Head of caudate nucleus (tissue), 42 donors: ENCODE measurements around the gene SPTBN1.
A peak's percentile ranks its signal among the peaks of the same experiment; 100 is the strongest.
"Not testable (repeated sequence)": the region's sequence is repeated elsewhere in the genome, so short reads cannot be mapped to it uniquely, and the experiment has no call there.

Experiments used
- DNase-seq, 42 donors: peaks; one replicate each; pipeline versions ENCODE4 v3.0.0 to v3.0.0-alpha.2; 2020 to 2021; ENCODE audit warnings: mixed read lengths in 7 of 42
- intact Hi-C: fragments of 100-400 bp; cut with DNase I; formaldehyde crosslinking; loops from one replicate; pipeline ENCODE4 v1.15.0; 2022

Gene SPTBN1

DNA sequence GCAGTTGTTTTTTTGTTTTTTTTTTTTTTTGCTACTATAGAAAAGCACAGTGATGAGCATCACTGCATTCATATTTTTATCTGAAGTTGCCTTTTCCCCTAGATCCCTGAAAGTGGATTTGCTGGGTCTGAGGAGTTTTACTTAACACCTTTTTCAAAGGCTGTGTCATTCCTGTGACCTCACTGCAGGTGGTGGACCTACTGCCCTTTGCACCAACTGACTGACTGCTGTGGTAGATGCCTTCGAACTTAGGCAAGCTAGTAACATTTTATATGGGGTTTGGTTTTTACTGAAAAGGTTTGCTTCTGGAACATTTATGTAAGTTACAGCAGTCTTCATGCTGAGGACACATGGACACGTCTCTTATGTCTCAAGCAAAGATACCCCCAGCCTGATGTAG lies 36.2 kb downstream of the SPTBN1 start:
- DNase-seq: peak in 1 of 42 donors; percentile 13

DNA sequence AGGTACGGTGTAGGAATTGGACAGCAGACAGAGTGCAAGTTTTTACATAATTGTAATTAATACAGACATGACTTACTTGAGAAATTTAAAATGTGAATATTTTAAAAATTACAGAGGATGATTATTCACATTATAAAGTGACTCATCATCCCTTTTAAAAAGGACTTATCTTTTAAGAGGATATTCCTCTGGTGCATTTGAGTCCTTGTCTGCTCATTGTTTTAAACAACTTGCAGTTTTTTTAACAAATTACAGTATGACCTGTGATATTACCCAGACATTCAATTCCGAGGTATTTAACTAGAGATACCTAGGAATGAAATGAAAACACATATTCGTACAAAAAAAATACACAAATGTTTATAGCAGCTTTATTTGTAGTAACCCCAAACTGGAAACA lies 38.0 kb downstream of the SPTBN1 start:
- DNase-seq: no peak
- intact Hi-C loops: no loop called here

More for the DNA sequence above, 36.2 kb downstream of the SPTBN1 start:
- intact Hi-C loops: no loop called here

GRCh38 chr2:54496920-54497319 lies 40.8 kb downstream of the SPTBN1 start:
- intact Hi-C loops: no loop called here
- DNase-seq: no peak

- peak in 36 of 42 donors; percentile 11 to 78 (median 51) for DNase-seq
- intact Hi-C loops: no loop called here
Observed at GRCh38 chr2:54497763-54498680, 41.9 kb downstream of the SPTBN1 start.

DNA sequence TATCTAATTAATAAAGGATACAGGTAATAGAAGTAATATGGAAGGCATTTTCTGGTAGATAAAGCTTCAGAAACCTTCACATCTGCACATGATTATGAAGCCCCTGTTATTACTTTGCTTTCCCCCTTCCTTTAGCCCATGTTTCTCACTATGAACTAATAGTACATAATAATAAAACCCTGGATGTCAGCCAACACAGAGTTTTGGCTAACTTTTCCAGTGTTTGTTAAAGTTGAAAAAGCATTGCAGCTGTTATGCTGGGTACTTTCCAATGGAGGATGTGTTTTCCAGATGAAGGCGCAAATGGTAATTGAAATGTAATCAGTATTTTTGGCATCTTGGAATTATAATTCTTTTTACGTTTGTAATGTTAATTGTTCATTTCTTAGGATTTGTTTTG lies 43.5 kb downstream of the SPTBN1 start:
- intact Hi-C loops: no loop called here
- DNase-seq: peak in 1 of 42 donors; percentile 12

GRCh38 chr2:54500404-54501205 lies 44.5 kb downstream of the SPTBN1 start:
- peak in 8 of 42 donors; percentile 6 to 59 (median 42) for DNase-seq
- intact Hi-C loops: no loop called here

- intact Hi-C loops: no loop called here
Observed at GRCh38 chr2:54502731-54503130, 46.6 kb downstream of the SPTBN1 start.

GRCh38 chr2:54503192-54503591 lies 47.1 kb downstream of the SPTBN1 start:
- peak in 35 of 42 donors; percentile 14 to 85 (median 50) for DNase-seq

More at GRCh38 chr2:54502731-54503130, 46.6 kb downstream of the SPTBN1 start:
- DNase-seq: peak in 1 of 42 donors; percentile 36

GRCh38 chr2:54503828-54504227 lies 47.7 kb downstream of the SPTBN1 start:
- no peak for DNase-seq
- intact Hi-C loops: no loop called here

More at GRCh38 chr2:54503192-54503591, 47.1 kb downstream of the SPTBN1 start:
- intact Hi-C loops: no loop called here

DNA sequence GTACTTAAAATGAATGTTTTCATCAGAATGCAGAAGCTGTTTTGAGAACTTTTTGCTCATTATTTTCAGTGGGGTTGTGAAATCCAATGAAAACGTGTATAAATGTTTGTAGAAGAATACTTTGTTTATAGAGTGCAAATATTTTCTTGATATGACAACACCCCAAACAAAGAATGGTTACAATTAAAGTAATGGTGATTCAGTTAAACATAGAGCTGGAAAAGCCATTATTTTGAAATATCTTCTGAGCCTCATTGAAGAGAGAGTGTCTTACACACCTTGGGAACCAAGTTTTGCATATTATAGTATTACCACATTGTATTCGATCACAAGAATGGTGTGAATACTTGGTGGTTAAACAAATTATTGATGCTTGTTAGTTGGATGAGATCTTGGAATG lies 48.7 kb downstream of the SPTBN1 start:
- intact Hi-C loops: no loop called here
- no peak for DNase-seq

- intact Hi-C loops: no loop called here
- no peak for DNase-seq
Observed at GRCh38 chr2:54508541-54508940, 52.4 kb downstream of the SPTBN1 start.

DNA sequence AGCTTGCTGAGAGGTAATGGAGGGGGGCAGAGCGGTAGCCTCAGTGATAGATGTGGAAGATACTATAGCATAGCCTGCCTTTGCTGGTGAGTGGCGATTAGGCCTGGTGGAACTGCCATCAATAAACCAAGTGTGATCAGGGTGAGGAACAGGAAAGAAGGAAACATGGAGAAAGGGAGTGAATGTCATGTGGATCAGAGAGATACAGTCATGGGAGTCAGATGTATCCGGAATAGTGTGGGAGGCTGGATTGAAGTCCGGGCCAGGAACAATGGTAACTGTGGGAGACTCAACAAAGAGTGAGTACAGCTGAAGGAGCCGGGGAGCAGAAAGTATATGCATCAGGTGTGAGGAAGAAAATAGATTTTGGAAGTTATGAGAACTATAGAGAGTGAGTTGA lies 52.9 kb downstream of the SPTBN1 start:
- intact Hi-C loops, DNase-seq: not testable (repeated sequence)

DNA sequence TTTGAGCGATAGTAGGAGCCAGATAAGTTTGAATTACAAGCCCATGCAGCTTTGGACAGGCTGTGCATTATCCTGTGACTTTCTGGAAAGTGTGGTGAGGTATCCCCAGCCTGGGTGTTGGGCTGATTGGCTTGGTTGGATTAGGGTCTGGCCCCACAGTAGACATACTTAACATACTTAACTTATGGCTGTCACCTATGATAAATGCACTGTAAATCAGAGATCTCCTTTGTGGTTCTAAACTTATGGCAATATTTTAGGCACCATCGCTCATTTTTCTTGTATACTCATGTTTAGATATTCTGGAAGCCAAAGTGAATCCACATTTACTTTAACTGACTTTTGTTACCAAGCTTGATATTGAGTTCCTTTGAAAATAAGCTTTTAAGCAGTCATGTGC lies 54.8 kb downstream of the SPTBN1 start:
- intact Hi-C loops: no loop called here
- DNase-seq: no peak

- intact Hi-C loops: no loop called here
- no peak for DNase-seq
Observed at GRCh38 chr2:54512183-54512582, 56.1 kb downstream of the SPTBN1 start.

- intact Hi-C loops: no loop called here
- no peak for DNase-seq
Observed at GRCh38 chr2:54512663-54513362, 56.7 kb downstream of the SPTBN1 start.

DNA sequence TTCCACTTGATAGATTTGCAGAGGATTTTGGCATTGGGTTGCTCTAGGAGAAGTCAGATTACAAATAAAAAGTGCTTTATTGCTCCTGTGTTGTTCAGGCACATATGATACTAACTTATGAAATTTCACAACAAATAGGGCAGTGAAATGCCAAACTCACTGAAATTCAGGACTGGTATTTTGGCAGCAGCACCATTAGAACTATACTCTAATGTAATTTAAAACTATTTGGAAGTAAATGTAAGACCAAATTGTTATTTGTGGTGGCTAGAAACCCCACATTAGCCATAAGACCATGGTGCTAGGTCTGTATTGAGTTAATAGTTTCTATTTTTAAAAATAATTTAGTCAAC lies 57.2 kb downstream of the SPTBN1 start:
- intact Hi-C loops: no loop called here
- DNase-seq: no peak

DNA sequence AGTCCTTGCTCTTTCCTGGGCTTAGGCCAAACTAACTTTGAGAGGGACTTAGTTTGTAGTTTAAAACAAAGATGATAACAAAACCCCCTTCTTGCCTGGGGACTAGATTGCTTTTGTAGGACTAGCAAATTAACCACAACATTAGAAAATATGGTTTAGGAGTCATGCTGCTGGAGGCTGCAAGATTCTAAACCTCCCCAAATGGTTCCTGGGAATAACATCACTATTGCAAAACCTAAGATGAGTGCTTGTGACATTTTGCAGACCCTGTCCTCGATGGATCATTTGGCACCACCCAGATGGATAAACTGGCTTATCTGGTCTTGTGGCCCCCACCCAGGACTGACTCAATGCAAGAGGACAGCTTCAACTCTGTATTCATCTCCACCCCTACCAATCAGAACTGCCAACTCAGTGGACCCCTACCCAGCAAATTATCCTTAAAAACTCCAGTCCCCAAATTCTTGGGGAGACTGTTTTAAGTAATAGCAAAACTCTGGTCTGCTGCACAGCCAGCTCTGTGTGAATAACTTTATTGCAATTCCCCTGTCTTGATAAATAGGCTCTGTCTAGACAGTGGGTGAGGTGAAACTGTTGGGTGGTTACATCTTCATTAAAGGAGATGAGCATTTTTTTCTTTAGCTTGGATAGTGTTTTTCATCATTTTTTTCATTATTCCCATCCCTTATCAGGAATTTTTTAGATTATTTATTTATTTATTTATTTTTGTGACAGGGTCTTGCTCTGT lies 58.9 kb downstream of the SPTBN1 start:
- DNase-seq: no peak

GRCh38 chr2:54516842-54517241 lies 60.7 kb downstream of the SPTBN1 start:
- DNase-seq: no peak
- intact Hi-C loops: no loop called here

More for the DNA sequence above, 58.9 kb downstream of the SPTBN1 start:
- intact Hi-C loops: no loop called here

DNA sequence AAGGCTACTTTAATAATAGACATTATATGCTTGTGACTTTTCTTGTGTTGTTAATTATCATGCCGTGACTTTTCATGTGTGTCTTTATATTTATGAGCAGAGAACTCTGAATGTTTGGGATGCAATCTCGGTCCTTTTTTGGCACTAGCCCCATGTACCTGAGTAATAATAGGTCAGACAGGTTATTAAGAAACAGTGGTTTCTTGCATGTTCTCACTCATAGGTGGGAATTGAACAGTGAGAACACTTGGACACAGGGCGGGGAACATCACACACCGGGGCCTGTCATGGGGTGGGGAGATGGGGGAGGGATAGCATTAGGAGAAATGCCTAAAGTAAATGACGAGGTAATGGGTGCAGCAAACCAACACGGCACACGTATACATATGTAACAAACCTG lies 61.9 kb downstream of the SPTBN1 start:
- intact Hi-C loops, DNase-seq: not testable (repeated sequence)
